Endothelial cell (in vitro differentiated cells): ENCODE measurements around the gene SLC8A2. TPM values are rescaled to one million over a fixed set of nuclear protein-coding genes. Genes with fewer than 3 reads are reported as not detected.

Experiments used
- DNase-seq: peaks from one replicate; pipeline ENCODE4 v3.0.0; 2021; ENCODE audit warnings: low spot score
- H3K27ac Mint-ChIP-seq: one replicate; pipeline ENCODE4 v1.8.0; 2021; ENCODE audit warnings: mixed read lengths, inconsistent platforms; ENCODE audit not compliant: unreplicated experiment
- H3K27me3 Mint-ChIP-seq: one replicate; pipeline ENCODE4 v1.8.0; 2021; ENCODE audit warnings: mild to moderate bottlenecking, moderate library complexity, mixed read lengths, inconsistent platforms; ENCODE audit not compliant: unreplicated experiment
- H3K36me3 Mint-ChIP-seq: one replicate; pipeline ENCODE4 v1.8.0; 2021; ENCODE audit warnings: mild to moderate bottlenecking, low read depth, mixed read lengths, inconsistent platforms; ENCODE audit not compliant: unreplicated experiment
- H3K4me1 Mint-ChIP-seq: one replicate; pipeline ENCODE4 v1.8.0; 2021; ENCODE audit warnings: mild to moderate bottlenecking, mixed read lengths, inconsistent platforms; ENCODE audit not compliant: unreplicated experiment
- H3K4me3 Mint-ChIP-seq: one replicate; pipeline ENCODE4 v1.8.0; 2021; ENCODE audit warnings: mild to moderate bottlenecking, mixed read lengths, inconsistent platforms; ENCODE audit not compliant: unreplicated experiment
- H3K9me3 Mint-ChIP-seq: one replicate; pipeline ENCODE4 v1.8.0; 2021; ENCODE audit warnings: mixed read lengths, inconsistent platforms; ENCODE audit not compliant: unreplicated experiment
- total RNA-seq: library from RNA; stranded (reverse); fragmentation: NEBNext Ultra II Directional; extraction: Animal tissue kit (Norgen Biotek cat#: 25700); gene quantifications from one replicate; pipeline ENCODE4 v1.2.1, GENCODE V29; 2021; ENCODE audit not compliant: unreplicated experiment
- TF ChIP-seq, protein P1 (sequence below): fragments of 200-600 bp; sonication (generic); IDR thresholded peaks from one replicate; pipeline ENCODE4 v1.5.0; 2021; ENCODE audit warnings: antibody characterized with exemption; ENCODE audit not compliant: unreplicated experiment

The SLC8A2 gene
- total RNA-seq, 1 donor from 2014 or later = 0.80 TPM

DNA sequence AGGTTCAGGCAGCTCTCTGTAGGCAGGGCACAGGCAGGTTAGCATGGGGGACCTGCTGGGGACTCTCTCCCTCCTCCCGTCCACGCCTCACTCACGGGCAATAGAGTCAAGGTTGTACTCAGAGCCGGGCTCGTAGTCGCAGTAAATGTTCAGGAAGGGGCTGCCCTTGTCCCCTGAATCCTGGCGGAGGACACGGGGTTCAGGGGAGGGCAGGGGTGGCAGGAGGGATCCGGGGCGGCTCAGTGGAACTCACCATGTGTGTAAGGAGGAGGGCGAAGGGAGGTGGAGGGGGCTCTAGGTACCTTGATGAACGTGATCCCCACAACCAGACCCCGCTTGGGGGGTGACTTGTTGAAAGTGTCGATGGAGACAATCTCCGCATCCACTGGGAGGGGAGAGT lies 11.5 kb upstream of the SLC8A2 start:
- no peaks in the 10 kb centered on the region for H3K9me3 Mint-ChIP-seq
- no peak for DNase-seq
- no peak overlapping the region for H3K4me3 Mint-ChIP-seq
- peaks cover 13% of the 10 kb centered on the region for H3K36me3 Mint-ChIP-seq
- peaks cover 7% of the 10 kb centered on the region for H3K4me1 Mint-ChIP-seq
- TF ChIP-seq, protein P1, sequence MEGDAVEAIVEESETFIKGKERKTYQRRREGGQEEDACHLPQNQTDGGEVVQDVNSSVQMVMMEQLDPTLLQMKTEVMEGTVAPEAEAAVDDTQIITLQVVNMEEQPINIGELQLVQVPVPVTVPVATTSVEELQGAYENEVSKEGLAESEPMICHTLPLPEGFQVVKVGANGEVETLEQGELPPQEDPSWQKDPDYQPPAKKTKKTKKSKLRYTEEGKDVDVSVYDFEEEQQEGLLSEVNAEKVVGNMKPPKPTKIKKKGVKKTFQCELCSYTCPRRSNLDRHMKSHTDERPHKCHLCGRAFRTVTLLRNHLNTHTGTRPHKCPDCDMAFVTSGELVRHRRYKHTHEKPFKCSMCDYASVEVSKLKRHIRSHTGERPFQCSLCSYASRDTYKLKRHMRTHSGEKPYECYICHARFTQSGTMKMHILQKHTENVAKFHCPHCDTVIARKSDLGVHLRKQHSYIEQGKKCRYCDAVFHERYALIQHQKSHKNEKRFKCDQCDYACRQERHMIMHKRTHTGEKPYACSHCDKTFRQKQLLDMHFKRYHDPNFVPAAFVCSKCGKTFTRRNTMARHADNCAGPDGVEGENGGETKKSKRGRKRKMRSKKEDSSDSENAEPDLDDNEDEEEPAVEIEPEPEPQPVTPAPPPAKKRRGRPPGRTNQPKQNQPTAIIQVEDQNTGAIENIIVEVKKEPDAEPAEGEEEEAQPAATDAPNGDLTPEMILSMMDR = no peak
- H3K27me3 Mint-ChIP-seq = peaks cover 9% of the 10 kb centered on the region
- no peak overlapping the region for H3K27ac Mint-ChIP-seq

DNA sequence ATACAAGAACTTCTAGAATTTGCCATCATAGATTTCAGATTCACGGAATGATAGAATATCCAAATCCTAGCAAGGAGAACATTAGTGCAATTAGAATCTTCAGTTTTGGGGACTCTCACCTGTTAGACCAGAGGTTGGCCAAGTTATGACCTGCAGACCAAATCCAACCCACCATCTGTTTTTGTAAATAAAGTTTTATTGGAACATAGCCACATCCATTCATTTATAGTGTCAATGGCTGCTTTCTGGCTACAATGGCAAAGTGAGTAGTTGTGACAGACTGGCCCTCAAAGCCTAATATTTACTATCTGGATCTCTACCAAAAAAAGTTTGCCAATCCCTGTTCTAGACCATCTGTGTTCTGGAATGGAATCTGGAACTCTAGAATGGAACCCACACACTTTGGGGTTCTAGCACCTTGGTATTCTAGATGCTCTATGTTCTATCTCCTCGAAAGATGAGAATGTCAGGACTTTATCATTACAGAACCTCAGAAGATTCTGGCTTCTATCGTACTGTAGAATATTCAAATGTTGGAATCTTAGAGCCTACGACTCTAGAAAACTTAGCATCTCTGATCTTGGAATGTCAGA lies 9.9 kb upstream of the SLC8A2 start:
- H3K4me1 Mint-ChIP-seq = peaks cover 7% of the 10 kb centered on the region

DNA sequence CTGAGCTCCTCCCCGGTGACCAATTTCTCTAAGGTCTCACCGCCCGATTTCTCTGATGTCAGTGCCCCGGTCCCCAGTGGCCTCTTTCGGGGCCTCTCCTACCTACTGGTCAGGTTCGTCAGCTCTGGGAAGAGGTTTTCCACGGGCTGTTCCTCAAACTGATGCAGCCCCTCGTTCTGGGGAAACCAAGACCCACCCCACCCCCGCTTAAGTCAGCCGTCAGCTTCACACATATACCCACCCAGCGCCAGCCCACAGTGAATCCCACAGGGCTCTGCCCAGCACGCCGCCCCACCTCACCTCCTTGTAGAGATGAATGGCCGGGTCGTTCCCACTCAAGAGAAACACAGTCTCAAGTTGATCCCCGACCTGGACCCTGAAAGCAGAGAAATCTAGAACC lies 9.0 kb upstream of the SLC8A2 start:
- H3K4me3 Mint-ChIP-seq = no peak overlapping the region
- H3K36me3 Mint-ChIP-seq = peaks cover 7% of the 10 kb centered on the region
- no peak overlapping the region for H3K27ac Mint-ChIP-seq
- H3K9me3 Mint-ChIP-seq = no peaks in the 10 kb centered on the region
- TF ChIP-seq, protein P1 = no peak
- peaks cover 7% of the 10 kb centered on the region for H3K4me1 Mint-ChIP-seq
- H3K27me3 Mint-ChIP-seq = peaks cover 5% of the 10 kb centered on the region
- DNase-seq = no peak

More for the DNA sequence above, 9.9 kb upstream of the SLC8A2 start:
- no peak overlapping the region for H3K4me3 Mint-ChIP-seq
- peaks cover 7% of the 10 kb centered on the region for H3K36me3 Mint-ChIP-seq
- H3K27ac Mint-ChIP-seq = no peak overlapping the region
- DNase-seq = no peak
- TF ChIP-seq, protein P1 = no peak
- H3K9me3 Mint-ChIP-seq = no peaks in the 10 kb centered on the region
- H3K27me3 Mint-ChIP-seq = peaks cover 9% of the 10 kb centered on the region

DNA sequence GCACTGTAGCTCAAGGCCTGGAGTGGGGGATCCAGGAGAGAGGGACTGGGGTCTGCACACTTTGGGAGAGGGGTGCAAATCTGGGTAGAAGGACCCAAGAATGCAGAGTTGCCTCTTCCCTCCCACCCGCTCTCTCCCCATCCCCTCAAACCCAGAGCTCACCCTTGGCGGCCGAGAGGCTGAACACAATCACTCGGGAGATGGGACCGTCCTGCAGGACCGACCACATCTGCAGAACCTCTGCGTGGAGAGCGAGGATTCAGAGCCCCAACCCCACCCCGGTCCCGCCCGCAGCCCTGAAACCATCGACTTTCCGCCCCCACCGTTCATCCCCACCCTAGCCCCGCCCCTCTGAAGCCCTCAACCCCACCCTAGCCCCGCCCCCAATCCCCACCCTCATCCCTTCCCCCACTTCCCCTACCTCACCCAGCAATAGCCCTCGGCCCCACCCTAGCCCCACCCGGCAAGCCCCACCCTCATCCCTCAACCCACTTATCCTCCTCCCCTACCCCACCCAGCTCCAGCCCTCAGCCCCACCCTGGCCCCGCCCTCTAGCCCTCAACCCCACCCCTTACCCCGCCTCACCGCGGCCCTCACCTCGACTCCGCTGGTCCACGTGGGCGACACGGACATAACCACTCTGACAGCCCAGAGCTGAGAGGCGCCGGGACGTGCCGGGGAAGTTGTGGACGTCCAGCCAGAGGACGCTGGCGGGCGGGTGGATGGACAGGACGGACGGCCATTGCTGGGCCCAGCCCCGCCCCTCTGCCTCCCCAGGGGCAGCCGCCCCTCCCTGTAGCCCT lies 8.2 kb upstream of the SLC8A2 start:
- Mint-ChIP-seq H3K9me3 (no peaks in the 10 kb centered on the region), H3K4me1 (peaks cover 1% of the 10 kb centered on the region), H3K27me3 (peaks cover 5% of the 10 kb centered on the region), H3K36me3 (peaks cover 4% of the 10 kb centered on the region), H3K4me3 (no peak overlapping the region), H3K27ac (no peak overlapping the region)
- DNase-seq = peak; percentile 36
- TF ChIP-seq, protein P1 = no peak

DNA sequence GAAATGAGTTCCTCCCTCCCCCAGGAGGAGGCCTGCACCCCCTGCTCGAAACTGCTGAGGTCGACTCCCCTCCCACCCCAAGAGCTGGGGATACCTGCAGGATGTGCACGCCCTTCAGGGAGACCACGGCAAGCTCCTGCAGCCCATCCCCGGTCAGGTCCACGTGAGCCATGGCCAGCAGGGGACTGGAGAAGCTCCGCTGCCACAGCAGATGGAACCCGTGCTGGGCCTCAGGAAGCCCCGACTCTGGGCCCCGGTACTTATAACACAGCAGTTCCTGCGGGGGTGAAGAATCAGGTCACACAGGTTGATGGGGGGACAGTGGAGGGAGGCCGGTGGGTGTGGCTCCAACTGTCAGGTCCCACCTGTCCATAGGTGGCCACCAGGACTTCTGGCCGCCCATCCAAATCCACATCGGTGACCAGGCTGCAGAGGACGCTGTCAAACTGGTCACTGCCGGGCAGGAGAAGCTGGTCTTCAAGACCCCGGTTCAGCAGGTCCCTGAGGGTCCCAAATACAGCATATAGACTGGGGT lies 4.8 kb upstream of the SLC8A2 start:
- no peak overlapping the region for H3K27ac Mint-ChIP-seq
- DNase-seq = no peak
- H3K4me3 Mint-ChIP-seq = no peak overlapping the region
- H3K27me3 Mint-ChIP-seq = peaks cover 7% of the 10 kb centered on the region
- peaks cover 3% of the 10 kb centered on the region for H3K4me1 Mint-ChIP-seq
- peaks cover 4% of the 10 kb centered on the region for H3K36me3 Mint-ChIP-seq
- no peaks in the 10 kb centered on the region for H3K9me3 Mint-ChIP-seq
- TF ChIP-seq, protein P1 = no peak
